Osteocyte (in vitro differentiated cells): Measurements from ENCODE around the gene ZIC5. TPM values are rescaled to one million over a fixed set of nuclear protein-coding genes. Genes with fewer than 3 reads are reported as not detected.
A peak's percentile ranks its signal among the peaks of the same experiment; 100 is the strongest.

ENCODE experiments used
- DNase-seq: peaks from one replicate; pipeline ENCODE4 v3.0.0; 2021; ENCODE audit warnings: mixed read lengths; ENCODE audit not compliant: unreplicated experiment; ENCODE audit errors: extremely low spot score
- H3K27ac Mint-ChIP-seq: one replicate; pipeline ENCODE4 v1.8.0; 2021; ENCODE audit warnings: mild to moderate bottlenecking, mixed read lengths; ENCODE audit not compliant: unreplicated experiment
- H3K27me3 Mint-ChIP-seq: one replicate; pipeline ENCODE4 v1.8.0; 2021; ENCODE audit warnings: mixed read lengths; ENCODE audit not compliant: unreplicated experiment
- H3K36me3 Mint-ChIP-seq: one replicate; pipeline ENCODE4 v1.8.0; 2021; ENCODE audit warnings: mixed read lengths; ENCODE audit not compliant: unreplicated experiment
- H3K4me1 Mint-ChIP-seq: one replicate; pipeline ENCODE4 v1.8.0; 2021; ENCODE audit warnings: mixed read lengths; ENCODE audit not compliant: unreplicated experiment
- H3K4me3 Mint-ChIP-seq: one replicate; pipeline ENCODE4 v1.8.0; 2021; ENCODE audit warnings: mild to moderate bottlenecking, moderate library complexity, mixed read lengths; ENCODE audit not compliant: unreplicated experiment
- H3K9me3 Mint-ChIP-seq: one replicate; pipeline ENCODE4 v1.8.0; 2021; ENCODE audit warnings: mixed read lengths; ENCODE audit not compliant: unreplicated experiment
- CTCF ChIP-seq: fragments of 200-600 bp; sonication (generic); IDR thresholded peaks from 2 replicates; pipeline ENCODE4 v1.5.0; 2021; ENCODE audit warnings: antibody characterized with exemption, mild to moderate bottlenecking, moderate library complexity
- total RNA-seq: library from RNA; stranded (reverse); gene quantifications from 2 replicates; pipeline ENCODE4 v1.2.1, GENCODE V29; 2021

Gene ZIC5
- total RNA-seq, 1 donor from 2014 or later = 8.8 TPM

- Mint-ChIP-seq H3K9me3 (no peaks in the 10 kb centered on the region), H3K4me1 (peaks cover 36% of the 10 kb centered on the region), H3K36me3 (peaks cover 20% of the 10 kb centered on the region), H3K4me3 (no peak overlapping the region), H3K27ac (no peak overlapping the region), H3K27me3 (peaks cover 5% of the 10 kb centered on the region)
- DNase-seq = no peak
- no peak for TF ChIP-seq CTCF
Measured at GRCh38 chr13:99962242-99962641, 9.3 kb downstream of the ZIC5 start.

GRCh38 chr13:99961636-99962035 is 9.9 kb downstream of the ZIC5 start:
- H3K27me3 Mint-ChIP-seq = peaks cover 5% of the 10 kb centered on the region
- peaks cover 20% of the 10 kb centered on the region for H3K36me3 Mint-ChIP-seq
- H3K4me1 Mint-ChIP-seq = peaks cover 33% of the 10 kb centered on the region
- no peak overlapping the region for H3K27ac Mint-ChIP-seq
- H3K4me3 Mint-ChIP-seq = no peak overlapping the region
- TF ChIP-seq CTCF = no peak
- DNase-seq = no peak
- no peaks in the 10 kb centered on the region for H3K9me3 Mint-ChIP-seq

GRCh38 chr13:99960663-99961311 is 10.8 kb downstream of the ZIC5 start:
- no peak for DNase-seq
- Mint-ChIP-seq H3K27ac (peak overlapping the region; percentile 21), H3K9me3 (no peaks in the 10 kb centered on the region), H3K4me1 (peaks cover 28% of the 10 kb centered on the region), H3K36me3 (peaks cover 17% of the 10 kb centered on the region), H3K27me3 (peaks cover 8% of the 10 kb centered on the region), H3K4me3 (no peak overlapping the region)
- TF ChIP-seq CTCF = no peak

- peak overlapping the region; percentile 76 for H3K4me3 Mint-ChIP-seq
- no peaks in the 10 kb centered on the region for H3K9me3 Mint-ChIP-seq
- peaks cover 27% of the 10 kb centered on the region for H3K4me1 Mint-ChIP-seq
- no peak for DNase-seq
- H3K27ac Mint-ChIP-seq = peak overlapping the region; percentile 40
- TF ChIP-seq CTCF = peak; percentile 56
- H3K27me3 Mint-ChIP-seq = peaks cover 8% of the 10 kb centered on the region
- H3K36me3 Mint-ChIP-seq = peaks cover 11% of the 10 kb centered on the region
Measured at GRCh38 chr13:99959540-99960230, 11.9 kb downstream of the ZIC5 start.

GRCh38 chr13:99959127-99959539 is 12.4 kb downstream of the ZIC5 start:
- H3K4me3 Mint-ChIP-seq = peak overlapping the region; percentile 38
- peaks cover 27% of the 10 kb centered on the region for H3K4me1 Mint-ChIP-seq
- no peaks in the 10 kb centered on the region for H3K9me3 Mint-ChIP-seq
- peaks cover 8% of the 10 kb centered on the region for H3K27me3 Mint-ChIP-seq
- DNase-seq = no peak
- no peak for TF ChIP-seq CTCF
- peaks cover 10% of the 10 kb centered on the region for H3K36me3 Mint-ChIP-seq
- H3K27ac Mint-ChIP-seq = no peak overlapping the region
